Colonic mucosa (tissue), 4 donors: Measurements from ENCODE around the gene LRMDA. TPM values are rescaled to one million over a fixed set of nuclear protein-coding genes. Genes with fewer than 3 reads are reported as not detected.

Source experiments
- DNase-seq: peaks from one replicate; pipeline ENCODE4 v3.0.0-alpha.2; 2020
- H3K27ac ChIP-seq: fragments of 200-600 bp; one replicate; pipeline ENCODE4 v1.8.0; 2021
- H3K27me3 ChIP-seq: fragments of 200-600 bp; one replicate; pipeline ENCODE4 v1.8.0; 2021
- H3K36me3 ChIP-seq: fragments of 200-600 bp; one replicate; pipeline ENCODE4 v1.8.0; 2021
- H3K4me1 ChIP-seq: fragments of 200-600 bp; one replicate; pipeline ENCODE4 v1.8.0; 2021; ENCODE audit warnings: mild to moderate bottlenecking
- H3K4me3 ChIP-seq: fragments of 200-600 bp; one replicate; pipeline ENCODE4 v1.8.0; 2021
- H3K9ac ChIP-seq, 2 donors: one replicate each; pipeline ENCODE4 v1.7.0; 2013; ENCODE audit warnings: control low read depth in 2 of 2, low read depth in 2 of 2, low read length in 2 of 2
- H3K9me3 ChIP-seq: fragments of 200-600 bp; one replicate; pipeline ENCODE4 v1.8.0; 2021
- CTCF ChIP-seq: fragments of 200-600 bp; IDR thresholded peaks from one replicate; pipeline ENCODE4 v1.8.0; 2022; ENCODE audit warnings: antibody characterized with exemption, mild to moderate bottlenecking
- intact Hi-C: fragments of 100-400 bp; cut with DNase I; formaldehyde crosslinking; loops from one replicate; pipeline ENCODE4 v1.14.1; 2022
- total RNA-seq, 2 donors: library from RNA; stranded (reverse); fragmentation: NEBNext Ultra II Directional in 1 of 2; extraction: Animal tissue kit (Norgen Biotek cat#: 25700) in 1 of 2; gene quantifications; one replicate each; pipeline ENCODE4 v1.2.1, GENCODE V29; 2021
- donor health status: healthy.
- donor health status: DM: no; HTN: no; CAD: no.
- donor health status: DM: no; HTN: no; CAD: no.

LRMDA gene
- total RNA-seq, 2 donors from 2014 or later, result 2.5 to 5.2 TPM

DNA sequence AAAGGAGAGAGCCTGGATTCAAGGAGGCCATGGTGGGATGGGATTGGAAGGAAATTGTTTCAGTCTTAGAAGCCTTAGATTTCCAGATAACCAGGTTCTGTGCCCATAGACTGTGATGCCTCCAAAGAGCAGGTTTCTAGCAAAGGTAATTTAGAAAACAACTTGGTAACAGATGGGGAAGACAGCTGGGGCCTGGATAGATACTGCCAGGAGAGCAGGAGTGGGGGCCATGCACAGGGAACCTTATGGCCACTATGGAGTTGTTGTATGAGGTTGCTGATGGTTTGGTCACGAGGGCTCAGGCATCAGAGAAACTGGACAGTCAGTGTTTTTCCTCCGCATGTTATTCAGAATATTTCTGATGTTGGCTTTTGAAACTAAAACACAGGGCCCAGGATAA lies 901.9 kb downstream of the LRMDA start:
- Histone ChIP-seq H3K9ac (no peak overlapping the region), H3K4me1 (peaks cover 17% of the 10 kb centered on the region), H3K36me3 (no peaks in the 10 kb centered on the region), H3K27me3 (no peaks in the 10 kb centered on the region), H3K4me3 (no peak overlapping the region), H3K27ac (no peak overlapping the region), H3K9me3 (no peaks in the 10 kb centered on the region)
- intact Hi-C loops, result no loop called here
- no peak for TF ChIP-seq CTCF
- DNase-seq, result no peak

DNA sequence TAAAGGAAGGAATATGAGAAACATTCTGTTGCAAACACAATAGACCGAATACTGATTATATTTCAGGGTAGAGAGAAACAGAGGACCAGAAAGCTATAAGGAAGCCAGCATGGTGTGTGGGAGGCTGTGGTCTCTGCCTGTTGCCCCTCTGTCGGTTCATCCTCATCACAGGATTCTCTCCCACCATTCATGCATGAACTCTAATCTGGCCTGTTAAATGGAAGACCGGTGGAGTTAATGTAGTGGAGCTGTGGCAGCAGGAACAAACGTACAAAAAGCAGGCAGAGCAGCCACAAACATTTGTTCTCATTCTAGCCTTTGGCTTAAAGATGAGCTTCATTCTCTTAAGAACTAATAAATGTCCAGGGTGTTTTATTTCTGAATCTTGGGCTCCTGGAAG lies 902.4 kb downstream of the LRMDA start:
- H3K36me3 ChIP-seq, result no peaks in the 10 kb centered on the region
- no peak for TF ChIP-seq CTCF
- intact Hi-C loops, result no loop called here
- H3K4me3 ChIP-seq, result no peak overlapping the region
- H3K4me1 ChIP-seq, result peaks cover 17% of the 10 kb centered on the region
- H3K27me3 ChIP-seq, result no peaks in the 10 kb centered on the region
- no peak overlapping the region for H3K9ac ChIP-seq
- H3K9me3 ChIP-seq, result no peaks in the 10 kb centered on the region
- H3K27ac ChIP-seq, result no peak overlapping the region
- no peak for DNase-seq

DNA sequence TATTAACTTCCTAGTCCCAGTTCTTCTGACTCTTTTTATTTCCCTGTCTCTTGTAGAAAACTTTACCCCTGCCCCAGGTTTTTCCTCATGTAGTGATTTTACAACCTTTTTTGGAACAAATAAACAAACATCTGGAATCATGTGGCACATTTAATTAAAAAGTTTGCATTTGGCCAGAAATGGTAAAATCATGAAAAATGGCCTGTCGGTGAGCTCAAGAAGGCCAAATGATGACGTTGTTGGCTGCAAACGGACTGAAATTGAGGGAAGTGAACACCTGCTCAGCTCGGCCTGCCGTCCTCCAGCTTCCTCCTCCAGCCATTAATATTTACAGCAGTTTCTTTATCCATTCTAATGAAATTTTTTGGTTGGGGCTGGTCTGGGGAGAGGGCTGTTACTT lies 902.8 kb downstream of the LRMDA start:
- DNase-seq, result no peak
- intact Hi-C loops, result no loop called here
- Histone ChIP-seq H3K9me3 (no peaks in the 10 kb centered on the region), H3K27me3 (no peaks in the 10 kb centered on the region), H3K36me3 (no peaks in the 10 kb centered on the region), H3K9ac (no peak overlapping the region), H3K27ac (no peak overlapping the region), H3K4me3 (no peak overlapping the region), H3K4me1 (peaks cover 17% of the 10 kb centered on the region)
- no peak for TF ChIP-seq CTCF

- Histone ChIP-seq H3K27me3 (no peaks in the 10 kb centered on the region), H3K9ac (no peak overlapping the region), H3K4me3 (no peak overlapping the region), H3K36me3 (no peaks in the 10 kb centered on the region), H3K27ac (peak overlapping the region; percentile 51), H3K9me3 (no peaks in the 10 kb centered on the region), H3K4me1 (peaks cover 17% of the 10 kb centered on the region)
- DNase-seq, result peak; percentile 62
- intact Hi-C loops, result no loop called here
- TF ChIP-seq CTCF, result no peak
Observed at GRCh38 chr10:76336213-76336963, 905.0 kb downstream of the LRMDA start.

DNA sequence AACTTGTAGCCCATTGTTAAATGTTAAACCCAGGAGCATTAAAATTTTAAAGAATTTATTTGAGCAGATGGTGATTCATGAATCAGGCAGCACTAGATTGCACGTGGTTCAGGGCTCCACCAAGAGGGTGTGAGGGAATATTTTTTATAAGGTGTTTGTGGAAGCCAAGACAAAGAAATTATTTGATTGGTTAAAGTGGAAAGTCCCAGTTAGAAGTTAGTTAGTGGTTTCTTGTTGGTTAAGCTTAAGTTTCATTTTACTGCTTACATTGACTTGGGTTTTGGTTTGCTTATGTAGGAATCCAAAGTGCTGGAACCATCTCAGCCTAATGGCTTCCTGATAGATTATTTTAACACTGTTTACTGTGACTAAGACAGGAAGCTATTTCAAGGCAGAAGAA lies 906.2 kb downstream of the LRMDA start:
- no peaks in the 10 kb centered on the region for H3K9me3 ChIP-seq
- H3K4me3 ChIP-seq, result no peak overlapping the region
- H3K27me3 ChIP-seq, result no peaks in the 10 kb centered on the region
- no peak overlapping the region for H3K9ac ChIP-seq
- H3K4me1 ChIP-seq, result peaks cover 17% of the 10 kb centered on the region
- H3K27ac ChIP-seq, result peak overlapping the region; percentile 51
- no peak for TF ChIP-seq CTCF
- intact Hi-C loops, result no loop called here
- H3K36me3 ChIP-seq, result no peaks in the 10 kb centered on the region
- no peak for DNase-seq
